Inferior parietal cortex (tissue), 1 donor: ENCODE data around the gene BBS2.
"Not testable (repeated sequence)": the region's sequence is repeated elsewhere in the genome, so short reads cannot be mapped to it uniquely, and the experiment has no call there.

Experiments
- DNase-seq: peaks from one replicate; pipeline ENCODE4 v3.0.0-alpha.2; 2016; ENCODE audit errors: extremely low spot score

Gene BBS2

GRCh38 chr16:56520251-56520577 lies 390 bp upstream of the BBS2 start:
- DNase-seq = no peak

GRCh38 chr16:56518425-56518824 lies 1.4 kb downstream of the BBS2 start:
- DNase-seq = no peak

- DNase-seq = peak; percentile 20
Observed at GRCh38 chr16:56517206-56517605, 2.6 kb downstream of the BBS2 start.

GRCh38 chr16:56515665-56516064 lies 4.2 kb downstream of the BBS2 start:
- peak; percentile 29 for DNase-seq

GRCh38 chr16:56514845-56515244 lies 5.0 kb downstream of the BBS2 start:
- peak; percentile 32 for DNase-seq

GRCh38 chr16:56513972-56514371 lies 5.9 kb downstream of the BBS2 start:
- peak; percentile 78 for DNase-seq

GRCh38 chr16:56513091-56513490 lies 6.7 kb downstream of the BBS2 start:
- no peak for DNase-seq

- DNase-seq = no peak
Observed at GRCh38 chr16:56512025-56512424, 7.8 kb downstream of the BBS2 start.

GRCh38 chr16:56510544-56510943 lies 9.3 kb downstream of the BBS2 start:
- DNase-seq = peak; percentile 20

- DNase-seq = peak; percentile 32
Observed at GRCh38 chr16:56506941-56507340, 12.9 kb downstream of the BBS2 start.

GRCh38 chr16:56505181-56505580 lies 14.6 kb downstream of the BBS2 start:
- no peak for DNase-seq

GRCh38 chr16:56493815-56494214 lies 26.0 kb downstream of the BBS2 start:
- no peak for DNase-seq

GRCh38 chr16:56493126-56493525 lies 26.7 kb downstream of the BBS2 start:
- DNase-seq = no peak

GRCh38 chr16:56491657-56492261 lies 28.1 kb downstream of the BBS2 start:
- no peak for DNase-seq

- not testable (repeated sequence) for DNase-seq
Observed at GRCh38 chr16:56488868-56489267, 31.0 kb downstream of the BBS2 start.

GRCh38 chr16:56488035-56488434 lies 31.8 kb downstream of the BBS2 start:
- DNase-seq = peak; percentile 64

GRCh38 chr16:56483394-56483793 lies 36.4 kb downstream of the BBS2 start:
- DNase-seq = no peak

GRCh38 chr16:56482683-56483236 lies 37.1 kb downstream of the BBS2 start:
- no peak for DNase-seq

- DNase-seq = no peak
Observed at GRCh38 chr16:56481468-56482122, 38.2 kb downstream of the BBS2 start.

GRCh38 chr16:56480776-56481467 lies 38.9 kb downstream of the BBS2 start:
- DNase-seq = no peak

GRCh38 chr16:56479469-56479868 lies 40.4 kb downstream of the BBS2 start:
- no peak for DNase-seq

GRCh38 chr16:56478281-56479049 lies 41.4 kb downstream of the BBS2 start:
- no peak for DNase-seq
